GM18499 (cell line): ENCODE results near the gene FAM180B.

Experiments used
- ATAC-seq: cut with Tn5 transposase; IDR thresholded peaks from one replicate; pipeline ENCODE4 v1.9.1; 2021; ENCODE audit warnings: moderate number of reproducible peaks; ENCODE audit not compliant: insufficient read depth, unreplicated experiment

The FAM180B gene

DNA sequence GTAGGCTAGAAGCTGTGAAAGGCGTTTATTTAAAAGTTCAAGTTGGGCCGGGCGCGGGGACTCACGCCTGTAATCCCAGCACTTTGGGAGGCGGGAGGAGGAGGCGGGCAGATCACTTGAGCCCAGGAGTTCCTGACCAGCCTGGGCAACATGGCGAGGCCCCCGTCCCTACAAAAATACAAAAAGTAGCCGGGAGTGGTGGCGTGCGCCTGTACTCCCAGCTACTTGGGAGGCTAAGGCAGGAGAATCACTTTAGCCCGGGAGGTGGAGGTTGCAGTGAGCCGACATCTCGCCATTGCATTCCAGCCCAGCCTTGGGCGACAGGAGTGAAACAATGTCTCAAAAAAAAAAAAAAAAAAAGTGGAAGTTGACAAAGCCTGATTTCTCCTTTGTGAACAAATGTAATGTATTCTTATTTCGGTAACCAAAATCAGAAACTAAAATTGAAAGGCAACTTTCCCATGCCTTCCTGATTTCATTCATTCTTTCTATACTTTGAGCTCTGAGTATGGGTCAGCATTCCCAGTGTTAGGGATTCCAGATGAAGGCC, 20.3 kb upstream of the FAM180B start:
- no peak for ATAC-seq

DNA sequence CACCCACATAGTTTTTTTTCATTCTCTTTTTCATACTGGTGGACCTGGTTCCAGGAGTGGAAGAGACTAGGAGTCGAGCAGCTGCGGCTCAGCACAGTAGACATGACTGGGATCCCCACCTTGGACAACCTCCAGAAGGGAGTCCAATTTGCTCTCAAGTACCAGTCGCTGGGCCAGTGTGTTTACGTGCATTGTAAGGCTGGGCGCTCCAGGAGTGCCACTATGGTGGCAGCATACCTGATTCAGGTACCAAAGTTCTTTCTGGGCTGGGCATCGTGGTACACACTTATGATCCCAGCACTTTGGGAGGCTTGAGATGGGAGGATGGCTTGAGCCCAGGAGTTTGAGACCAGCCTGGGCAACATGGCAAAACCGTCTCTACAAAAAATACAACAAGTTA, 16.8 kb upstream of the FAM180B start:
- ATAC-seq, result no peak

DNA sequence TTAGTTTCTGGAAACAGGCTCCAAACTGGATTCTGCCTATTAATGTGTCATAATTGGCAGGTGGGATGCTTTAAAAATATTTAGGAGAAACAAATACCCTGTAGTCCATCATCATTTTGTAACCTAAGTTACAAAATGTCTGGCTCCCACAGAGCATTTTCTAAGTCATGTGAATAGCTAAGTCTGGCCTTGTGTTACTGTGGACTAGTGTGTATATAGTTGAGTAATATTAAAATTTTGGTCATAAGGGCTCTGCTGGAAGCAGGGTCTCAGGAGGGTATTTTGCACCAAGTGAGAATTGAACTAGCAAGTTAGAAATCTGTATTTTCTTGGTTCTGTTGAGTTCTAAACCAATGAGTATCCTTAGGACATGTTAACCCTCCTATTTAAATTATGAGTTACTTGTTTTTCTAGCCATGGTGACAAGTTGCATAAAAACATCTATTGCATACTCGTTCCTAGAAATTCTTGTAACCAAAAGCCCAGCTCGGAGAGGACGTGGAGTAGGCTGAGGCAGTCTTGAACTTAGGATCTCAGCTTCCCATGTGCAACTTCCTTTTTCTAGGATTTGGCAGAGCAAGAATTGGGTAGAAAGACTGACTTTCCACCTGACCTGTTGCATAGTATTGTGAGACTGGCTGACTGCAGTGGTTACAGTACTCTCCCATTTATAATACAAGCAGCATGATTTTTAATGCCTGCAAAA, 15.7 kb upstream of the FAM180B start:
- no peak for ATAC-seq

GRCh38 chr11:47571357-47571729, 15.1 kb upstream of the FAM180B start:
- ATAC-seq, result no peak

DNA sequence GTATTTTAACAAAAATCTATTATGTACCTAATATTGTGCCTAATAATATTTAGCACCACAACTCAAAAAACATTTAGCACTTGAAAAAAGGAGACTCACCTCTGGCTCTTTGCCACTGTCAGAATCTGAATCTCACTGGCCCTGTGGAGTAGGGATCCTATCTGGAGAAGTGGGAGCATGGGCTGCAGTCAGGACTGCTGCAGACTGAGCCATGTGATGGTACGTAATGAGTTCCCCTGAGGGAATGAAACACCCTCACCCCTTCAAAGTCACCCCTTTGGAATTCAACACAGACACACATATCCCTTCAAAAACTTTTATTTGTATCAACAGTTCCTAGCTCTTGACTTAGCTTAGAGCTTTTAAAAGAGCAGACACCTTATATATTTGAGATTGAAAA, 14.6 kb upstream of the FAM180B start:
- no peak for ATAC-seq

GRCh38 chr11:47572715-47573255, 13.7 kb upstream of the FAM180B start:
- ATAC-seq, result no peak

GRCh38 chr11:47573321-47573720, 13.2 kb upstream of the FAM180B start:
- ATAC-seq, result no peak

DNA sequence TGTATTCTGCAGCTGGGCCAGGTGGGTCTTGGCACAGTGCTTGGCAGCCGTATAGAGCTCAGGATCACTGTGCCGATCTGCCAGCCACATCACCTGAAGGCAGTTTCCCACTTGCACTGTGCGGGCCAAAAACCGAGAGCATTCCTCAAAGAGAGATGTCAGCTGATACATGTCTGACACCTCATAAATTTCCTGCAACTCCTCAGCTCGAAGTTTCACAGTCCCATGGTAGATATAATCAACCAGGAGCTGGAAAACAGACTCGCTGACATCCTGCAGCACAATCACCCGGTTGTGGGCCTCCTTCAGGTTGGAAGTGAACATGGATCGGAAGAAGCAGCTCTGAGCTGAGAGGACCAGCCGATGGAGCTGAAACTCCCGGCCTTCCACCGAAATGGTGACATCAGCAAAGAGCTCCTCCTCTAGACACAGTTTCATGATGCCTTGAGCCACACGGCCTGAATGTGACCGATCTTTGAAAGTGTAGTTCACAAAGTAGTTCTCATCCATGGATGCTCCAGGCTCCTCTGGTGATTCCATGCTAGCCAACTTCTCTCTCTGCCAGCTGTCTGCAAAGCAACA, 8.9 kb upstream of the FAM180B start:
- ATAC-seq, result no peak

DNA sequence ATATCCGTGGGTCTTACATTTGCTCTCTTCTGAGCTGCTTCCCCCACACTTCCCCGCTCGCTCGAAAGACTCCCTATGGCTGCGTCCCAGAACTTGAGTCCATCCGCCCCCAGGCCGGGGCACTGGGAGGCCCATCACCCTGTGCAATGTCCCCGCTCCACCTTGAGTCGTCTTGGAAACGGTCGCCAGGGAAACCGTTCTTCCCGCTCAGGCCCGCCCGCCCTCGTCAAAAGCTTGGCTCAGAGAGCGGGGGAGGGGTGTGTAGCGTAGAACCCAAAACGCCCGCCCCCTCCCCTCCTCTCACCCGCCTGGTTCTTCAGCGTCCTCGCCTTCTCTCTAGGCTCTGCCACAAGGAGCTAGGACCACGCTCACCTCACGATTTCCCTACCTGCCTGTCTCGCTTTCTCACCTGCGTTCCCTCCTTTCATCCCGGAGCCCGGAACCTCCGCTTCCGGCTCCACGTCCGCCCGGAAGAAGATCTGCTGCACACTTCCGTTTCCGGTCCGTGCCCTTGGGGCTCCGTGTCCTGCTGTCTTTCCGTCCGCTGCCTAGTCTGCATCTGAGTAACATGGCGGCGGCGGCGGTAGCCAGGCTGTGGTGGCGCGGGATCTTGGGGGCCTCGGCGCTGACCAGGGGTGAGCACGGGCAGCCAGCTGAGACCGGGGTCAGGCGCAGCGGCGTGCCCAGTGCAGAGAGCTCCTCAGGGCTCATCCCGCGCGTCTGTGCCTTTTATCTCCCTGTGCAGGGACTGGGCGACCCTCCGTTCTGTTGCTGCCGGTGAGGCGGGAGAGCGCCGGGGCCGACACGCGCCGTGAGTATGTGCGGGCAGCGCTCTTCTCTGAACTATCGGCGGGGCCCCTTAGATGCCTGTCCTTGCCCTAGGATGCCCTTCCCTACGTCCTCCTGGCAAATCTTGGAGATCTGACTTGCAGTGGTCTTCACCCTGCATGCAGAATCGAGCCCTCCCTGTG, 7.7 kb upstream of the FAM180B start, which contains the start of the genes KBTBD4 and NDUFS3:
Gene KBTBD4, minus strand, starts transcription at position 447 of the 971 bp plus-strand sequence. Its CDS starts 19 bp downstream, at position 428.
Gene NDUFS3, plus strand, starts transcription at position 551 of the 971 bp plus-strand sequence. Its CDS starts 18 bp downstream, at position 569.
- ATAC-seq, result peak; percentile 85

GRCh38 chr11:47583844-47584243, 2.6 kb upstream of the FAM180B start:
- ATAC-seq, result no peak

GRCh38 chr11:47587039-47587716, 700 bp downstream of the FAM180B start:
- ATAC-seq, result no peak

DNA sequence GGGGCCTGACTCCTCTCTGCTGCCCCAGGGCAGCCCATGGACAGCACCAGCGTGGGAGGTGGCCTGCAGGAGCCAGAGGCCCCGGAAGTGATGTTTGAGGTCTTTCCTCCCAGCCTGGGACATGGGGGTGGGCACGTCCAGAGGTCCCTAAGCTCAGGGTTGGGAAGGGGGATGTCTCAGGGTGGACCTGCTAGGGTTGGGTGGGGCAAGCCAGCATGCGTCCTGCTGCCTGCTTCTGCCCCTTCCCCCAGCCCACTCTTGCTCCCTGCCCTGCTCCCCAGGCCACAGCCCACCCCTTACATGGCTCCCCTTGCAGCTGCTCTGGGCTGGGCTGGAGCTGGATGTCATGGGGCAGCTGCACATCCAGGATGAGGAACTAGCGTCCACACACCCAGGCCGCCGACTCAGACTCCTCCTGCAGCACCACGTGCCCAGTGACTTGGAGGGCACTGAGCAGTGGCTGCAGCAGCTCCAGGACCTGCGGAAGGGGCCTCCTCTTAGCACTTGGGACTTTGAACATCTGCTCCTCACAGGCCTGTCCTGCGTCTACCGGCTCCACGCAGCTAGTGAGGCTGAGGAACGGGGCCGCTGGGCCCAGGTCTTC, 1.3 kb downstream of the FAM180B start:
- ATAC-seq, result no peak

GRCh38 chr11:47589118-47589517, 2.6 kb downstream of the FAM180B start:
- no peak for ATAC-seq

GRCh38 chr11:47589584-47589976, 3.1 kb downstream of the FAM180B start:
- no peak for ATAC-seq

DNA sequence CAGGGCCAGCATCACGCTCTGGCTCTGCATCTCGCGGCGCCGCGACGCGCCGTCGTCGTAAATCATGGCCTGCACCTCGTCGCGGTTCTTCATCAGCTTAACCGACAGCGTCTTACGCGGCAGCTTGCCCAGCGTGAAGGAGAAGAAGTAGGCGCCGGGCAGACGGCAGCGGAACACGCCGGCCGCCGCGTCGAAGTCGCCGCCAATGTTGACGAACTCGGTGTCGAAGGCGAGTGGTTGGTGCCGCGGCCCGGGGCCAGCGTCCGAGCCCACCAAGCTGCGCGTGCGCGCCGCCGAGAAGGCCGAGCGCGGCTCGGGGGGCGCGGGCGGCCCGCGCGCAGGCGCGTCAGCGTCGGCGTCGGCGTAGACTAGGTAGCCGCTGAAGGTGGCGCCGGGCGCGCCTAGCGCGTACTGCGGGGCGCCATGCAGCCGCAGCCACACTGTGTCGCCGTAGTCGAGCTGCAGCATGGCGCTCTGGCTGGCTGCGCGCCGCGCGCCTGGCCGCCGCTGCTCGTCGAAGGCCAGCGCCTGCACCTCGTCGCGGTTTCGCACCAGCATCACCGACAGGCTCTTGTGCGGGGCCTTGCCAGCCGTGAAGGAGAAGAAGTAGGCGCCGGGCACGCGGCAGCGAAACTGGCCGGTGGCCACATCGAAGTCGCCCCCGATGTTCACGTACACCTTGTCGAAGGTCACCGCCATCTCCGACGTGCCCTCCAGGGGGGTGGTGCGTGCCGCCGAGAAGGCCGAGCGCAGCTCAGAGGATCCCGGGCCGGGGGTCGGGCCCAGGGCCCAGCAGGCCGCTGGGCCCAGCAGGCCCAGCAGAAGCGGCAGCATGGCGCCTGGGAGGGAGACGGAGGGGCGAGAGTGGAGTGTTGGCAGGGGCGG, 3.7 kb downstream of the FAM180B start:
- no peak for ATAC-seq

DNA sequence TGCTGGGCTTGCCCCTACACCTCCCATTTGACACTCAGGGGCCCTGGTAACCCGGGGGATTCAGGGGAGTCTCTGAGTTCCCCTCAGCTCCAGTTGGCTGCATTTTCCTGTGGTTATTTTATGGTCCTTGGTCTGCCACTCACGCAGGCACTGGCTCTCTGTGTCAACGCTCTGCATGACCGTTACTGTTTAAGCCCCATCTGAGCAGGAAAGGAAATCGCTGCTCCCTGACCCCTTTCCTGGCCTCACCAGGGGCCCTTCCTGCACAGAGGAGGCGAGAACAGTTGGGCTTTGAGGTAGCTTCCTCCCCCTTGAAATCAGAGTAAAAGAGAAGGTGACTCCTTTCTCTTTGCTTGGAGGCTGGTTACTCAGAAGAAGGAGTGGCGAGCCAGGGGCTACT, 5.3 kb downstream of the FAM180B start:
- ATAC-seq, result no peak

DNA sequence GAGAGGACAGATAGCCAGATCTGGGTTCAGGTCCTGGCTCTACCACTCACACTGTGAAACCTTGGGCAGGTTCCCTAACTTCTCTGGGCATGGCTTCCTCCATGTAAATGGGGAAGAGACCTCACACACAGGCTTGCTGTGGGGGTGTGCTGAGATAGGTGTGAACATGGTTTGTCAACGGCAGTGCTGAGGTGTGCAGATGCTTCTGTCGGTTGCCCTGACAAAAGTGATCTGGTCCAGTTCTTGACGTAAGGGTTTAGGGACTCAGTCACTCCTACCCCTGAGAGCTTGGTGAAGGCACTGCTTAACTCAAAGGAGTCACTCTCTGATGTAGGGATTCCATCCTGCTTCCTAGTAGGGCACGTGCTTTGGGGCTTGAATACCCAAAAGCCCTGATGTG, 5.8 kb downstream of the FAM180B start:
- ATAC-seq, result no peak

- no peak for ATAC-seq
Observed at GRCh38 chr11:47592970-47593369, 6.5 kb downstream of the FAM180B start.
